Left lobe of liver (tissue), 2 donors: Measurements from ENCODE around the gene CDCA7. TPM values are rescaled to one million over a fixed set of nuclear protein-coding genes. Genes with fewer than 3 reads are reported as not detected.
"Not testable (repeated sequence)": the region's sequence is repeated elsewhere in the genome, so short reads cannot be mapped to it uniquely, and the experiment has no call there.

Experiments
- ATAC-seq: fragments of 200-7000 bp; cut with Tn5 transposase; one replicate; pipeline ENCODE4 v1.9.1; 2020; ENCODE audit warnings: mild to moderate bottlenecking, moderate library complexity
- DNase-seq: peaks from one replicate; pipeline ENCODE4 v3.0.0-alpha.2; 2020; ENCODE audit warnings: low spot score
- total RNA-seq: library from RNA; stranded (reverse); gene quantifications from one replicate; pipeline ENCODE4 v1.2.1, GENCODE V29; 2021
- donor health status: DM: no; HTN: no; CAD: no; lungs with moderate emphysema.
- donor health status: DM: no; HTN: yes; CAD: no.

Gene CDCA7
- total RNA-seq, 1 donor from 2014 or later = 0.25 TPM

DNA sequence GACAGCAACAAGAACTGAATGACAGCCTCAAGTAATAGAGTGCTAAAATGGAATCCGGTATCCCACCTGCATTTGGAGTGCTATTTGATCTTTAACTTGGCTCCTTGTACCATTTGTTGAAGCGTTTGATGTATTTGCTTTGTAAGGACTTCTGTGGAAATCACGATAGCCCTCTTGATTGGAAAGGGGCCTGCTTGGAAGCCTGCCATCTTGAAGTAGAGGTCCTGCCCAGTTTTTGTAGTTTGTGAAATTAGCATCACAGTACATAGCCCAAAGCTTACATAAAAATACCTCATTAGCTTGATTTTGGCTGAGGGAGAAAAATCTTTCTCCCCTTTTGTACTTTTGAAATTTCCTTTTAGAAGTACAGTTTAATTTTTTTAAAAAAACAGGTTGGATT lies 2.7 kb downstream of the CDCA7 start:
- no peak for DNase-seq
- ATAC-seq = no peak

GRCh38 chr2:173358616-173359015 lies 3.9 kb downstream of the CDCA7 start:
- ATAC-seq (no peak), DNase-seq (no peak)

GRCh38 chr2:173359231-173359630 lies 4.6 kb downstream of the CDCA7 start:
- ATAC-seq = no peak

GRCh38 chr2:173370198-173370597 lies 15.5 kb downstream of the CDCA7 start:
- no peak for ATAC-seq
- DNase-seq = no peak

More at GRCh38 chr2:173359231-173359630, 4.6 kb downstream of the CDCA7 start:
- DNase-seq = no peak

GRCh38 chr2:173371023-173371422 lies 16.4 kb downstream of the CDCA7 start:
- DNase-seq (no peak), ATAC-seq (no peak)

DNA sequence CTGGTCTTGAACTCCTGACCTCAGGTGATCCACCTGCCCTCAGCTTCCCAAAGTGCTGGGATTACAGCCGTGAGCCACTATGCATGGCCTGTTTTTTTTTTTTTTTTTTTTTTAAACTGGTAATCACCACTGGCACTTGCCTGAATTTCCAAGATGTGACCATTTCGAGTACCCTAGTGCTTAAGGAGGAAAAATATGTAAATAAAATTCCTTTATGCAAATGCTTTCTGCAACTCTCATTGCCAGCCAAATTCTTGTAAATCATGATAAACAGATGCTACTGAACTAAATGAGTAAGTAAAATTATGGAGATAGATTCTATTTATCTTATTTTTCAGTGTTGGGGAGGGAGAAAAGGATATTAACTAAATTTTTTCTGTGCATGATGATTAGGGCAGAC lies 18.6 kb downstream of the CDCA7 start:
- DNase-seq = no peak
- ATAC-seq = no peak

DNA sequence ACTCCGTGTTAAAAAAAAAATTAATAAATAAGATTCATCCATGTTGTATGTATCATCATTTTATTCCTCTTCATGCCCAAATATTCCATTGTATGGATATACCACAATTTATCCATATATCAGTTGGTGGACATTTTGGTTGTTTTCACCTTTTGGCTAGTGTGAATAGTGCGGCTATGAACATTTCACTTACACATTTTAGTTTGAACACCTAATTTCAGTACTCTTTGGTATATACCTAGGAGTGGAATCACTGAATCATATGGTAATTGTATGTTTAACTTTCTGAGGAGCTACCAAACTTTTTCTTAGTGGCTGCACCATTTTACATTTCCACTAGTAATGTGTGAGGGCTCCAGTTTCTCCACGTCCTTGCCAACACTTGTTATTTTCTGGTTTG lies 20.0 kb downstream of the CDCA7 start:
- ATAC-seq (no peak), DNase-seq (no peak)

DNA sequence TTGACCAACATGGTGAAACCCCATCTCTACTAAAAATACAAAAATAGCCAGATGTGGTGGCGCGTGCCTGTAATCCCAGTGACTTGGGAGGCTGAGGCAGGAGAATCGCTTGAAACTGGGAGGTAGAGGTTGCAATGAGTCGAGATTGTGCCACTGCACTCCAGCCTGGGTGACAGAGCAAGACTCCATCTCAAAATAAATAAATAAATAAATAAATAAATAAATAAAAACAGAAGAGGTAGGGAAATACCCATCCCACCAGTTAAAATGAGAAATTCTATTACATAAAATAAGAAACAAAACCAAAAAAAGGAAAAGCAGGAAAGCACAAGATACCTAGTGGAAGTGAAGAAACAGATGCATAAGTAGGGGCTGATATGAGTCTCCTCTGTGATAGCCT lies 30.9 kb downstream of the CDCA7 start:
- DNase-seq = not testable (repeated sequence)

GRCh38 chr2:173386021-173386737 lies 31.5 kb downstream of the CDCA7 start:
- no peak for DNase-seq
- ATAC-seq = no peak

More for the DNA sequence above, 30.9 kb downstream of the CDCA7 start:
- not testable (repeated sequence) for ATAC-seq

GRCh38 chr2:173386738-173387065 lies 32.0 kb downstream of the CDCA7 start:
- ATAC-seq = no peak

GRCh38 chr2:173387079-173387478 lies 32.4 kb downstream of the CDCA7 start:
- DNase-seq (no peak), ATAC-seq (no peak)

More at GRCh38 chr2:173386738-173387065, 32.0 kb downstream of the CDCA7 start:
- no peak for DNase-seq

GRCh38 chr2:173387660-173388059 lies 33.0 kb downstream of the CDCA7 start:
- ATAC-seq (no peak), DNase-seq (no peak)

- no peak for ATAC-seq
Observed at GRCh38 chr2:173388795-173389194, 34.1 kb downstream of the CDCA7 start.

GRCh38 chr2:173390036-173390435 lies 35.4 kb downstream of the CDCA7 start:
- ATAC-seq (no peak), DNase-seq (no peak)

More at GRCh38 chr2:173388795-173389194, 34.1 kb downstream of the CDCA7 start:
- no peak for DNase-seq

- ATAC-seq = no peak
- DNase-seq = no peak
Observed at GRCh38 chr2:173392731-173393130, 38.1 kb downstream of the CDCA7 start.

- ATAC-seq = no peak
Observed at GRCh38 chr2:173393186-173393585, 38.5 kb downstream of the CDCA7 start.

GRCh38 chr2:173393636-173394035 lies 39.0 kb downstream of the CDCA7 start:
- ATAC-seq (no peak), DNase-seq (no peak)

More at GRCh38 chr2:173393186-173393585, 38.5 kb downstream of the CDCA7 start:
- DNase-seq = no peak

GRCh38 chr2:173394091-173394974 lies 39.7 kb downstream of the CDCA7 start:
- ATAC-seq (no peak), DNase-seq (no peak)

GRCh38 chr2:173395567-173396351 lies 41.1 kb downstream of the CDCA7 start:
- DNase-seq (no peak), ATAC-seq (no peak)

GRCh38 chr2:173397539-173397938 lies 42.9 kb downstream of the CDCA7 start:
- ATAC-seq = peak; percentile 46

DNA sequence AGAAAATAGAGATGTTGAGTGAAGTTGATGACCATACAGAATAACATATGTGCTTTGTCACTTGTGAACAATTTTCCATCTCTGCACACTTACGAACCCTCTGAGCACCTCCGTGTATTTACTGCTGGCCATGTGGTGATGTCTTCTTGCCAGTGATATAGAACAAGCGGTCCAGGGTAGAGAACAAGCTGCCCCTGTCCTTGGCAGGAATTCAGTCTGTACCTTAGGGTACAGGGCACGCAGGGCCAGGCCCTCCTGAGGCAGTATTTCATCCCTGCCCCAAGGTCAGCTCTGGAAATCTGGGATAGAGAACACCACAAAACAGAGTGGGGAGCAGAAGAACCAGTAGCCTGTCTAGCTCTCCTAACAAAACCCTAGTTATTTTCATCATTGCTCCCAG lies 44.6 kb downstream of the CDCA7 start:
- DNase-seq (no peak), ATAC-seq (no peak)

More at GRCh38 chr2:173397539-173397938, 42.9 kb downstream of the CDCA7 start:
- DNase-seq = no peak
